Non-pigmented ciliary epithelial cell (primary cell): ENCODE measurements around the gene ASAP2.

ENCODE experiments used
- DNase-seq: peaks from one replicate; pipeline ENCODE4 v3.0.0-alpha.2; 2010; ENCODE audit warnings: low read depth

The ASAP2 gene

GRCh38 chr2:9430316-9431293, 224.0 kb downstream of the ASAP2 start:
- DNase-seq, result no peak

- DNase-seq, result no peak
These were observed 227.9 kb downstream of the ASAP2 start for GRCh38 chr2:9434489-9434888.

- DNase-seq, result no peak
These were observed 232.9 kb downstream of the ASAP2 start for GRCh38 chr2:9439536-9439935.

- no peak for DNase-seq
These were observed 233.6 kb downstream of the ASAP2 start for GRCh38 chr2:9440058-9440727.

- no peak for DNase-seq
These were observed 234.9 kb downstream of the ASAP2 start for GRCh38 chr2:9441556-9441955.

GRCh38 chr2:9443526-9443925, 236.9 kb downstream of the ASAP2 start:
- no peak for DNase-seq

- no peak for DNase-seq
These were observed 238.5 kb downstream of the ASAP2 start for GRCh38 chr2:9445089-9445488.

GRCh38 chr2:9451231-9451630, 244.6 kb downstream of the ASAP2 start:
- no peak for DNase-seq
